Epithelial cell of esophagus (primary cell): ENCODE measurements around the gene FKBP8.

Source experiments
- DNase-seq: peaks from one replicate; pipeline ENCODE4 v3.0.0; 2010; ENCODE audit warnings: low read depth
- H3K4me3 ChIP-seq: 2 replicates; pipeline ENCODE4 v1.5.1; 2011; ENCODE audit warnings: mild to moderate bottlenecking, low read length, control low read depth
- CTCF ChIP-seq: IDR thresholded peaks from 2 replicates; pipeline ENCODE4 v1.5.1; 2011; ENCODE audit warnings: low read depth, mild to moderate bottlenecking, low read length, control low read depth, inconsistent platforms; ENCODE audit not compliant: insufficient read depth; ENCODE audit errors: missing control alignments

FKBP8 gene

DNA sequence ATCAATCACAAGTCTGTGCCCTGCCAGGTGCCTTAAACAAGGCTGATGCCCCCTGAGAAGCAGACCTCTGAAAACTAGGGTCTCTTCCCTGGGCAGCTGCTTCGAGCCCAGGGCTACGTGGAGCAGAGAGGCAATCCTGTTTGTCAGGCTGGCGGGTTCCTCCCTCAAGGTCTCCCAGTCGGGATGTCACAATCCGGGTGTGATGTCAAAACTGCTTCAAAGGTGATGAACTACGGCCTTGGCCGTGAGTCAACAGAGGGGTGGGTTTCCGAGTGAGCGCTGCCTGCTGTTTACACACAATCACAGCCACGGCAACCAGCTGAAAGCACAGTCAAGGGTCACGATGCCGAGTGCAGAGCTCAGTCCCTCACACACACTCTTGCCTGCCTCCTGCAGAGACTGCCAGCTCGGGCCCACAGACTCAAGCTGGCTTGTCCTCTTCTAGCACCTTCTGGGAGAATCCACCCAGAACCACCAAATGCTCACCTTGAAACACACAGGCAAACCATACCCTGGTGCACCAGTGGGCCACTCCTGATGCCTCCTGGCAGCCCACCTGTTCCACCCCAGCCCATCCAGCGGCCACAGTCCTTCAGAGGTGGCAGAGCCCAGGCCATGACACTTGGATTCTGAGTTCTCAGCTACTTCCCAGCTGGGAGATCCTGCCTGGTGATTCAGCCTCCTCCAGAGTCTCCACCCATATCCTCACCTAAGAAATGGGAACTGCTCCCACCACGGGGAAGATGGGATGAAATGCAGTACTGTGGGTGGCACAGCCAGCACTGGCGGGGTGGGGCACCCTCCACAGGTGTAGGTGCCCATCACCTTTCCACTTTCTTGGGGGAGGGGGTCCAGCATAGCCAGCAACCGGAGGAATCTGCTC, 28.3 kb downstream of the FKBP8 start:
- DNase-seq, result peak; percentile 68
- TF ChIP-seq CTCF, result no peak
- no peak overlapping the region for H3K4me3 ChIP-seq

DNA sequence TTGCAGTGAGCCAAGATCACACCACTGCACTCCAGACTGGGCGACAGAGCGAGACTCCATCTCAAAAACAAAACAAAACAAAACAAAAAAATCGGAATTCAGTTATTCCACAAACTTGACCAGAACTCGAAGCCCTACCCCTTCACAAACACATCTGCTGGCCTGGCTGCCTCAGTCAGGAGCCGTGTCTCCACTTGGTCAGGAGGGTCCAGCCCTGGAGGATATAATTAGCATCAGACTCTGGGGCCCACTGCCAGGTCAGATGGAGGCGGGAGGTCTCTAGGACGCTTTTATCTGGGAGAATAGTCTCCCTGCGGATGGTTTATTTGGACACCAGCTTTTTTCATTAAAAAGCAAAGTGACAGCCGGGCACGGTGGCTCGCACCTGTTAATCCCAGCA, 29.5 kb downstream of the FKBP8 start:
- H3K4me3 ChIP-seq, result no peak overlapping the region
- no peak for DNase-seq
- TF ChIP-seq CTCF, result no peak

- TF ChIP-seq CTCF, result no peak
- no peak for DNase-seq
- H3K4me3 ChIP-seq, result no peak overlapping the region
Observed at GRCh38 chr19:18510216-18510615, 33.2 kb downstream of the FKBP8 start.

DNA sequence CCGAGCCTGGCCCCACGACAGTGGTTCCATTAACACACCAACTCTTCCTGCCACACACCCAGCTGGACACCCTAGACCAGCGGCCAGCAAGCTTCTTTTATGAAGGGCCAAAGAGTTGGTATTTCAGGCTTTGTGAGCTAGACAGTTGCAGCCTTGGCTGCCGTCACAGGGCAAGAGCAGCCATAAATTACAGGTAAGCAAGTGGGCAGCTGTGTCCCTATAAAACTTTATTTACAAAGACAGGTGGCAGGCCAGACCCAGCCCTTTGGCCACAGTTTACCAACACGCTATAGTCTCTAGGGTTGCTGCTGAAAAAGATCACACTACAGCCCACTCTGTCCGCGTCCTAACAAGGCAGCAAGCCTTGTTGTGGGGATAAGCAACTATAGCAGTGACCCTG, 34.8 kb downstream of the FKBP8 start:
- no peak for DNase-seq
- TF ChIP-seq CTCF, result no peak
- no peak overlapping the region for H3K4me3 ChIP-seq

- H3K4me3 ChIP-seq, result no peak overlapping the region
- TF ChIP-seq CTCF, result no peak
- no peak for DNase-seq
Observed at GRCh38 chr19:18507727-18508440, 35.5 kb downstream of the FKBP8 start.

DNA sequence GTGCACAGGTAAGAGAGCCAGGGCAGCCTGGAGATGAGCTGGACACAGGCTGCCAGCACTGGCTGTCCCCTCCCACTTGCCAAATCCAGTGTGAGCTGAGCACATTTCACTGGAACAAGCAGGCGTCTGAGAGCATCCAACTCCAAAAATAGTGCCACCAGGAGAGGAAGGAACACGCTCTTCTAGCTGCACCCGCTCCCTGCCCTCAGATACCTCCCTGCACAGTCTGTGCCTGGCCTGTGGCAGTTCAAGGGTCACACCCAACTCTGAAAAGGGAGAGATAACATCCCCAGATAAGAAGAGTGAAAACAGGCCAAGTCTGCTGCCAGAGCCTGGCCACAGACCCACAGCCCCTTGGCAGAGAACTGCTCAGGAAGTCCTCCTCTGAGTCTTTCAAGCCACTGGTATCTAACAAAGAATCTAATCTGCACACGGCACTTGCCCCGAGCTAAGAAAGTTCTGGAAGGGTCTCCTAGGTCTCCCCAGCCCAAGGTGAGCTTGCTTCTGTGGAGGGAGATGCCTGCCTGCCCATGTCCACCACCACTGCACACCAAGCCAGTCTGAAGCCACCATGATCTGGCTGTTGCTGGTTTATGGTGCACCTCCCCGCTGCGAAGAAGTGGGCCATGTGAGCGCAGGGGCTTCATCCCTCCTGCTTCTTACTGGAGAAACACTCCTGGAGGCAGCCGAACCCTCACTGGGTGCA, 36.2 kb downstream of the FKBP8 start:
- no peak for DNase-seq
- TF ChIP-seq CTCF, result no peak
- no peak overlapping the region for H3K4me3 ChIP-seq
